Keratinocyte (primary cell): Measurements from ENCODE around the gene SMIM3. TPM values are rescaled to one million over a fixed set of nuclear protein-coding genes. Genes with fewer than 3 reads are reported as not detected.

ENCODE experiments used
- polyA plus RNA-seq, 5 experiments: library from polyadenylated mRNA; depleted of rRNA in 3 of 5; stranded (reverse) in 3 of 5; stranded (forward) in 1 of 5; unstranded in 1 of 5; fragments of >200 nt; gene quantifications; 1 replicate in 1 of 5; 2 replicates in 3 of 5; 3 replicates in 1 of 5; pipeline versions ENCODE4 v1.2.1 to v1.2.3, GENCODE V29; 2011 to 2012; ENCODE audit warnings: missing spikeins in 2 of 5, low read depth in 1 of 5, low replicate concordance in 1 of 5

Gene SMIM3
- polyA plus RNA-seq, 1 donor (not counting 4 experiments of a cell fraction or from before 2014, with no cell fraction given), result 29.7 TPM

Other genes starting within 250 kb of the SMIM3 start
- gene SYNPO, start 138.1 kb upstream of the SMIM3 start, polyA plus RNA-seq, result 6.0 to 11.2 TPM (median 10.7 TPM) in 3 replicates
- 0.03 to 0.05 TPM in 2 of 3 replicates, not detected in the other for gene MYOZ3, start 117.5 kb upstream of the SMIM3 start, polyA plus RNA-seq
- 26.2 to 52.4 TPM (median 34.7 TPM) in 3 replicates for gene RBM22, start 77.7 kb upstream of the SMIM3 start, polyA plus RNA-seq
- gene DCTN4, start 19.7 kb upstream of the SMIM3 start, polyA plus RNA-seq, result 37.7 to 46.4 TPM (median 44.3 TPM) in 3 replicates
- gene IRGM, start 67.8 kb downstream of the SMIM3 start, polyA plus RNA-seq, result 0.07 TPM in 1 of 3 replicates, not detected in the others
- 3.4 to 8.7 TPM (median 4.8 TPM) in 3 replicates for gene ZNF300, start 126.2 kb downstream of the SMIM3 start, polyA plus RNA-seq
- gene GPX3, start 241.8 kb downstream of the SMIM3 start, polyA plus RNA-seq, result 116 to 139 TPM (median 120 TPM) in 3 replicates